D721Med (cell line): Measurements from ENCODE around the gene CNOT4.

Experiments
- DNase-seq: peaks from one replicate; pipeline ENCODE4 v3.0.0; 2011; ENCODE audit warnings: low spot score; ENCODE audit not compliant: insufficient read length
- FAIRE-seq: peaks from 2 replicates; lab custom pipeline; 2011; peaks lifted over from hg19 to GRCh38; lab: Jason Lieb, UNC
- CTCF ChIP-seq: IDR thresholded peaks from 2 replicates; pipeline ENCODE4 v1.5.1; 2012; ENCODE audit warnings: mild to moderate bottlenecking, control low read depth; ENCODE audit not compliant: insufficient read depth; ENCODE audit errors: missing control alignments

Gene CNOT4

GRCh38 chr7:135382173-135382572, 127.7 kb downstream of the CNOT4 start:
- DNase-seq (no peak), FAIRE-seq (no peak)
- TF ChIP-seq CTCF, result no peak

- TF ChIP-seq CTCF, result no peak
- no peak for DNase-seq
- FAIRE-seq, result no peak
Observed at GRCh38 chr7:135381369-135381768, 128.5 kb downstream of the CNOT4 start.

GRCh38 chr7:135380351-135380750, 129.6 kb downstream of the CNOT4 start:
- FAIRE-seq (no peak), DNase-seq (no peak)
- TF ChIP-seq CTCF, result no peak

- TF ChIP-seq CTCF, result no peak
- FAIRE-seq (no peak), DNase-seq (no peak)
Observed at GRCh38 chr7:135377171-135377570, 132.7 kb downstream of the CNOT4 start.

GRCh38 chr7:135375908-135376699, 133.8 kb downstream of the CNOT4 start:
- no peak for TF ChIP-seq CTCF
- DNase-seq (no peak), FAIRE-seq (no peak)

GRCh38 chr7:135374736-135375135, 135.2 kb downstream of the CNOT4 start:
- no peak for FAIRE-seq
- TF ChIP-seq CTCF, result no peak
- no peak for DNase-seq

GRCh38 chr7:135372222-135372621, 137.7 kb downstream of the CNOT4 start:
- DNase-seq (no peak), FAIRE-seq (no peak)
- TF ChIP-seq CTCF, result no peak
